DMS53 treated with DMSO at 0.1 percent for 48 hours (cell line): ENCODE data around the gene CCDC63.
"Not testable (repeated sequence)": the region's sequence is repeated elsewhere in the genome, so short reads cannot be mapped to it uniquely, and the experiment has no call there.

Experiments used
- DNase-seq: peaks from one replicate; lab custom pipeline; 2025; ENCODE audit not compliant: unreplicated experiment; lab: John Stamatoyannopoulos, UW

Gene CCDC63

DNA sequence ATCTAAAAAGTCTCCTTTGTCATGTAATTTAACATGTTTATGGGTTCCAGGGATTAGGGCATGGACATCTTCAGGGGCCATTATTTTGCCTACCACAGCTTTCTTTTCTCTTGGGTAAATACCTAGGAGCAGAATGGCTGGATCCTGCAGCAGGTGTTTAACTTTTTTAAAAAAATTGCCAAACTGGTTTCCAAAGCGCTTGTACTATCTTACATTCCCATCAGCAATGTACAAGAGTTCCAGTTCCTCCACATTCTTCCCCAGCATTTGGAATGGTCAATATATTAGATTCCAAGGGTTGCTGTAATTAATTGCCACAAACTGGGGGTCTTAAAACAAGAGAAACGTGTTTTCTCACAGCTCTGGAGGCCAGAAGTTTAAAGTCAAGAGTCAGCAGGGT, 101.3 kb downstream of the CCDC63 start:
- DNase-seq = no peak

DNA sequence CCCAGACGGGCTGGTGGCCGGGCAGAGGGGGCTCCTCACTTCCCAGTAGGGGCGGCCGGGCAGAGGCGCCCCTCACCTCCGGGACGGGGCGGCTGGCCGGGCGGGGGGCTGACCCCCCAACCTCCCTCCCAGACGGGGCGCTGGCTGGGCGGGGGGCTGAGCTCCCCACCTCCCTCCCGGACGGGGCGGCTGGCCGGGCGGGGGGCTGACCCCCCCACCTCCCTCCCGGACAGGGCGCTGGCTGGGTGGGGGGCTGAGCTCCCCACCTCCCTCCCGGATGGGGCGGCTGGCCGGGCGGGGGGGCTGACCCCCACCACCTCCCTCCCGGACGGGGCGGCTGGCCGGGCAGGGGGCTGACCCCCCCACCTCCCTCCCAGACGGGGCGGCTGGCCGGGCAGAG, 103.7 kb downstream of the CCDC63 start:
- not testable (repeated sequence) for DNase-seq

DNA sequence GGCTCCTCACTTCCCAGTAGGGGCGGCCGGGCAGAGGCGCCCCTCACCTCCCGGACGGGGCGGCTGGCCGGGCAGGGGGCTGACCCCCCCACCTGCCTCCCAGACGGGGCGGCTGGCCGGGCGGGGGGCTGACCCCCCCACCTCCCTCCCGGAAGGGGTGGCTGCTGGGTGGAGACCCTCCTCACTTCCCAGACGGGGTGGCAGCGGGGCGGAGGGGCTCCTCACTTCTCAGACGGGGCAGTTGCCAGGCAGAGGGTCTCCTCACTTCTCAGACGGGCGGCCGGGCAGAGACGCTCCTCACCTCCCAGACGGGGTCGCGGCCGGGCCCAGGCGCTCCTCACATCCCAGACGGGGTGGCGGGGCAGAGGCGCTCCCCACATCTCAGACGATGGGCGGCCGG, 104.1 kb downstream of the CCDC63 start:
- DNase-seq = not testable (repeated sequence)
